Neural cell (in vitro differentiated cells): Measurements from ENCODE around the gene HBZ. TPM values are rescaled to one million over a fixed set of nuclear protein-coding genes. Genes with fewer than 3 reads are reported as not detected.
"Not testable (repeated sequence)": the region's sequence is repeated elsewhere in the genome, so short reads cannot be mapped to it uniquely, and the experiment has no call there.

Experiments used
- H2AFZ ChIP-seq: fragments of 200-600, 300-800 bp; sonication (generic), shearing (Covaris generic); 2 replicates; pipeline ENCODE4 v1.6.0; 2014; ENCODE audit warnings: low read depth, mild to moderate bottlenecking, antibody characterized with exemption, low read length, moderate library complexity
- H3F3A ChIP-seq: fragments of 200-600 bp; shearing (Covaris generic); 2 replicates; pipeline ENCODE4 v1.6.1; 2016; ENCODE audit warnings: mild to moderate bottlenecking, moderate library complexity, mixed read lengths, antibody characterized with exemption, low read length; ENCODE audit not compliant: insufficient read depth, poor library complexity, severe bottlenecking
- H3K27ac ChIP-seq: fragments of 200-600, 300-800 bp; sonication (generic), shearing (Covaris generic); 2 replicates; pipeline ENCODE4 v1.5.1; 2014; ENCODE audit warnings: mild to moderate bottlenecking, low read length, moderate library complexity
- H3K27me3 ChIP-seq: fragments of 300-800, 200-600 bp; sonication (generic), shearing (Covaris generic); 2 replicates; pipeline ENCODE4 v1.6.0; 2014; ENCODE audit warnings: mild to moderate bottlenecking, low read depth, low read length, moderate library complexity; ENCODE audit not compliant: insufficient read depth
- H3K36me3 ChIP-seq: fragments of 300-800, 200-600 bp; sonication (generic), shearing (Covaris generic); 2 replicates; pipeline ENCODE4 v1.5.1; 2014; ENCODE audit warnings: mild to moderate bottlenecking, antibody characterized with exemption, low read length, moderate library complexity; ENCODE audit not compliant: insufficient read depth
- H3K4me2 ChIP-seq: fragments of 300-800, 200-600 bp; sonication (generic), shearing (Covaris generic); 2 replicates; pipeline ENCODE4 v1.6.0; 2014; ENCODE audit warnings: mild to moderate bottlenecking, low read length
- H3K4me3 ChIP-seq: fragments of 300-800, 200-600 bp; sonication (generic), shearing (Covaris generic); 2 replicates; pipeline ENCODE4 v1.5.1; 2014; ENCODE audit warnings: mild to moderate bottlenecking, low read length, moderate library complexity
- H3K79me2 ChIP-seq: fragments of 200-600 bp; shearing (Covaris generic); replicated peaks from 2 replicates; pipeline ENCODE4 v1.6.0; 2014; ENCODE audit warnings: mild to moderate bottlenecking, low read length, moderate library complexity; ENCODE audit not compliant: insufficient read depth
- H3K9ac ChIP-seq: fragments of 300-800, 200-600 bp; sonication (generic), shearing (Covaris generic); 2 replicates; pipeline ENCODE4 v1.6.1; 2016; ENCODE audit warnings: mild to moderate bottlenecking, low read length, mixed read lengths
- H3K9me2 ChIP-seq: fragments of 200-600 bp; shearing (Covaris generic); 2 replicates; pipeline ENCODE4 v1.6.1; 2016; ENCODE audit warnings: mild to moderate bottlenecking, low read length, mixed read lengths; ENCODE audit not compliant: insufficient read depth
- H3K9me3 ChIP-seq: fragments of 200-600, 300-800 bp; sonication (generic), shearing (Covaris generic); 2 replicates; pipeline ENCODE4 v1.6.1; 2016; ENCODE audit warnings: mild to moderate bottlenecking, mixed run types, low read length, moderate library complexity, mixed read lengths
- H4K20me1 ChIP-seq: fragments of 200-600 bp; shearing (Covaris generic); 2 replicates; pipeline ENCODE4 v1.6.1; 2016; ENCODE audit warnings: mild to moderate bottlenecking, mixed run types; ENCODE audit not compliant: insufficient read depth
- CTCF ChIP-seq: fragments of 450-650 bp; IDR thresholded peaks from 2 replicates; pipeline ENCODE4 v1.5.1; 2014; ENCODE audit warnings: antibody characterized with exemption, mild to moderate bottlenecking, moderate library complexity; ENCODE audit not compliant: poor library complexity, severe bottlenecking
- EP300 ChIP-seq: fragments of 450-650 bp; conservative IDR thresholded peaks from 2 replicates; pipeline ENCODE4 v1.6.1; 2014; ENCODE audit warnings: antibody characterized with exemption, mild to moderate bottlenecking, moderate library complexity; ENCODE audit not compliant: poor library complexity, severe bottlenecking
- EZH2 ChIP-seq: fragments of 200-600, 300-800 bp; shearing (Covaris generic), sonication (generic); IDR thresholded peaks from 2 replicates; pipeline ENCODE4 v1.6.1; 2014; ENCODE audit warnings: antibody characterized with exemption, low read length, borderline replicate concordance, mild to moderate bottlenecking; ENCODE audit not compliant: insufficient read depth, poor library complexity, severe bottlenecking
- MXI1 ChIP-seq: fragments of 450-650 bp; conservative IDR thresholded peaks from 2 replicates; pipeline ENCODE4 v1.6.1; 2014; ENCODE audit warnings: antibody characterized with exemption, mild to moderate bottlenecking; ENCODE audit not compliant: poor library complexity, severe bottlenecking
- POLR2AphosphoS5 ChIP-seq: IDR thresholded peaks from 2 replicates; pipeline ENCODE4 v1.6.1; 2012
- RAD21 ChIP-seq: fragments of 450-650 bp; conservative IDR thresholded peaks from 2 replicates; pipeline ENCODE4 v1.6.1; 2014; ENCODE audit warnings: antibody characterized with exemption, mild to moderate bottlenecking, moderate library complexity
- SMC3 ChIP-seq: fragments of 450-650 bp; conservative IDR thresholded peaks from 2 replicates; pipeline ENCODE4 v1.6.1; 2014; ENCODE audit warnings: antibody characterized with exemption, mild to moderate bottlenecking, moderate library complexity; ENCODE audit not compliant: poor library complexity
- TAF1 ChIP-seq: IDR thresholded peaks from 2 replicates; pipeline ENCODE4 v1.6.1; 2012; ENCODE audit warnings: low read depth
- polyA plus RNA-seq: library from polyadenylated mRNA; depleted of rRNA; stranded (reverse); fragments of >200 nt; gene quantifications from 2 replicates; pipeline ENCODE4 v1.2.3, GENCODE V29; 2014
- small RNA-seq, 3 experiments: library from RNA; depleted of rRNA; stranded (forward); fragments of <200 nt; gene quantifications; one replicate each; pipeline ENCODE3, GENCODE V24; 2012
- TF ChIP-seq, protein P1 (sequence below): IDR thresholded peaks from 2 replicates; pipeline ENCODE4 v1.6.1; 2012; ENCODE audit warnings: borderline replicate concordance

The HBZ gene
- polyA plus RNA-seq, 1 donor from 2014 or later: not detected

DNA sequence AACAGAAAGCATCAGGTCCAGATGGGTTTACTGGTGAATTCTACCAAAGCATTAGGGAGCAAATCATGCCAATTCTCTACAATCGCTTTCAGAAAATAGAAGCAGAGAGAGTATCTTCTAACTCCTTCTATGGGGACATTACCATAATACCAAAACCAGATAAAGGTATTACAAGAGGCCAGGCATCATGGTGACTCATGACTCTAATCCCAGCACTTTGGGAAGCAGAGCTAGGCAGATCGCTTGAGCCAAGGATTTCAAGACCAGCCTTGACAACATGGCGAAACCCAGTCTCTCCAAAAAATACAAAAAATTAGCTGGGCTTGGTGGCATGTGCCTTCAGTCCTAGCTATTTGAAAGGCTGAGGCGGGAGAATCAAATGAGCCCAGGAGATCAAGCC, 50.8 kb downstream of the HBZ start:
- H3F3A ChIP-seq: no peaks in the 10 kb centered on the region
- peaks cover 3% of the 10 kb centered on the region for H3K79me2 ChIP-seq
- no peak overlapping the region for H2AFZ ChIP-seq
- H3K4me3 ChIP-seq: no peak overlapping the region
- no peaks in the 10 kb centered on the region for H3K27me3 ChIP-seq
- H3K9ac ChIP-seq: no peak overlapping the region
- H3K4me2 ChIP-seq: no peak overlapping the region
- H3K36me3 ChIP-seq: peaks cover 7% of the 10 kb centered on the region
- no peaks in the 10 kb centered on the region for H4K20me1 ChIP-seq
- no peak for TF ChIP-seq POLR2AphosphoS5
- no peak for TF ChIP-seq RAD21
- TF ChIP-seq TAF1: no peak
- TF ChIP-seq, protein P1, sequence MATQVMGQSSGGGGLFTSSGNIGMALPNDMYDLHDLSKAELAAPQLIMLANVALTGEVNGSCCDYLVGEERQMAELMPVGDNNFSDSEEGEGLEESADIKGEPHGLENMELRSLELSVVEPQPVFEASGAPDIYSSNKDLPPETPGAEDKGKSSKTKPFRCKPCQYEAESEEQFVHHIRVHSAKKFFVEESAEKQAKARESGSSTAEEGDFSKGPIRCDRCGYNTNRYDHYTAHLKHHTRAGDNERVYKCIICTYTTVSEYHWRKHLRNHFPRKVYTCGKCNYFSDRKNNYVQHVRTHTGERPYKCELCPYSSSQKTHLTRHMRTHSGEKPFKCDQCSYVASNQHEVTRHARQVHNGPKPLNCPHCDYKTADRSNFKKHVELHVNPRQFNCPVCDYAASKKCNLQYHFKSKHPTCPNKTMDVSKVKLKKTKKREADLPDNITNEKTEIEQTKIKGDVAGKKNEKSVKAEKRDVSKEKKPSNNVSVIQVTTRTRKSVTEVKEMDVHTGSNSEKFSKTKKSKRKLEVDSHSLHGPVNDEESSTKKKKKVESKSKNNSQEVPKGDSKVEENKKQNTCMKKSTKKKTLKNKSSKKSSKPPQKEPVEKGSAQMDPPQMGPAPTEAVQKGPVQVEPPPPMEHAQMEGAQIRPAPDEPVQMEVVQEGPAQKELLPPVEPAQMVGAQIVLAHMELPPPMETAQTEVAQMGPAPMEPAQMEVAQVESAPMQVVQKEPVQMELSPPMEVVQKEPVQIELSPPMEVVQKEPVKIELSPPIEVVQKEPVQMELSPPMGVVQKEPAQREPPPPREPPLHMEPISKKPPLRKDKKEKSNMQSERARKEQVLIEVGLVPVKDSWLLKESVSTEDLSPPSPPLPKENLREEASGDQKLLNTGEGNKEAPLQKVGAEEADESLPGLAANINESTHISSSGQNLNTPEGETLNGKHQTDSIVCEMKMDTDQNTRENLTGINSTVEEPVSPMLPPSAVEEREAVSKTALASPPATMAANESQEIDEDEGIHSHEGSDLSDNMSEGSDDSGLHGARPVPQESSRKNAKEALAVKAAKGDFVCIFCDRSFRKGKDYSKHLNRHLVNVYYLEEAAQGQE: no peak
- TF ChIP-seq EP300: no peak
- no peak for TF ChIP-seq CTCF
- no peak for TF ChIP-seq MXI1
- TF ChIP-seq EZH2: no peak
- no peak for TF ChIP-seq SMC3
- H3K9me3 ChIP-seq: no peaks in the 10 kb centered on the region
- H3K27ac ChIP-seq: no peak overlapping the region
- H3K9me2 ChIP-seq: no peaks in the 10 kb centered on the region

DNA sequence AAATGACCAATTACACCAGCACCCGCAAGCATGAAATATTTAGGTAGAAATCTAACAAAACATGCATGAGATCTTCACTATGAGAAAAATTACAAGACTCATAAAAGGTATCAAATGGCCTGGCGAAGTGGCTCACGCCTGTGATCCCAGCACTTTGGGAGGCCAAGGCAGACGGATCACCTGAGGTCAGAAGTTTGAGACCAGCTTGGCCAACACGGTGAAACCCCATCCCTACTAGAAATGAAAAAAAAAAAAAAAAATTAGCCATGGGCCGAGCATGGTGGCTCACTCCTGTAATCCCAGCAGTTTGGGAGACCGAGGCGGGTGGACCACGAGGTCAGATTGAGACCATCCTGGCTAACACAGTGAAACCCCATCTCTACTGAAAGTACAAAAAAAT, 51.6 kb downstream of the HBZ start:
- H3K4me3 ChIP-seq, H3K9me2 ChIP-seq, H3K9me3 ChIP-seq, H2AFZ ChIP-seq, H3K27me3 ChIP-seq, H3K27ac ChIP-seq, H4K20me1 ChIP-seq, H3K9ac ChIP-seq, H3K4me2 ChIP-seq, H3K79me2 ChIP-seq, H3F3A ChIP-seq: not testable (repeated sequence)
- H3K36me3 ChIP-seq: peaks cover 14% of the 10 kb centered on the region

Small RNA genes lying within 50 kb of the gene (small RNA-seq; reads per million reads assigned to genes)
- 0 to 1.2 (median 0) reads per million in 3 experiments for gene RF00019

Other genes with a start within 250 kb of the HBZ start
- 7.1 and 7.5 TPM in 2 replicates for gene POLR3K, start 99.0 kb upstream of the HBZ start, polyA plus RNA-seq
- gene SNRNP25, start 98.8 kb upstream of the HBZ start, polyA plus RNA-seq: 45.3 and 46.4 TPM in 2 replicates
- 0.21 and 1.0 TPM in 2 replicates for gene RHBDF1, start 80.0 kb upstream of the HBZ start, polyA plus RNA-seq
- 70.9 and 102 TPM in 2 replicates for gene MPG, start 74.4 kb upstream of the HBZ start, polyA plus RNA-seq
- gene NPRL3, start 14.0 kb upstream of the HBZ start, polyA plus RNA-seq: 6.1 and 11.5 TPM in 2 replicates
- not detected in 2 replicates for gene HBM, start 13.3 kb downstream of the HBZ start, polyA plus RNA-seq
- gene HBA2, start 20.2 kb downstream of the HBZ start, polyA plus RNA-seq: not detected in 2 replicates
- not detected in 2 replicates for gene HBA1, start 24.0 kb downstream of the HBZ start, polyA plus RNA-seq
- 3.9 and 4.5 TPM in 2 replicates for gene HBQ1, start 27.8 kb downstream of the HBZ start, polyA plus RNA-seq
- gene LUC7L, start 76.8 kb downstream of the HBZ start, polyA plus RNA-seq: 564 and 580 TPM in 2 replicates
- 29.9 and 31.7 TPM in 2 replicates for gene FAM234A, start 82.2 kb downstream of the HBZ start, polyA plus RNA-seq
- gene RGS11, start 123.3 kb downstream of the HBZ start, polyA plus RNA-seq: 3.5 and 4.7 TPM in 2 replicates
- 176 and 247 TPM in 2 replicates for gene ARHGDIG, start 127.9 kb downstream of the HBZ start, polyA plus RNA-seq
- 109 and 142 TPM in 2 replicates for gene PDIA2, start 130.5 kb downstream of the HBZ start, polyA plus RNA-seq
- gene AXIN1, start 200.1 kb downstream of the HBZ start, polyA plus RNA-seq: 30.5 and 34.3 TPM in 2 replicates
- 134 and 182 TPM in 2 replicates for gene MRPL28, start 217.9 kb downstream of the HBZ start, polyA plus RNA-seq
- gene PGAP6, start 229.3 kb downstream of the HBZ start, polyA plus RNA-seq: 36.7 and 47.3 TPM in 2 replicates
- gene NME4, start 244.6 kb downstream of the HBZ start, polyA plus RNA-seq: 63.4 and 65.2 TPM in 2 replicates
- 58.8 and 71.8 TPM in 2 replicates for gene DECR2, start 249.2 kb downstream of the HBZ start, polyA plus RNA-seq